Mesothelial cell of epicardium (in vitro differentiated cells): ENCODE data around the gene COL23A1. TPM values are rescaled to one million over a fixed set of nuclear protein-coding genes. Genes with fewer than 3 reads are reported as not detected.

Experiments
- DNase-seq, 2 experiments: peaks; one replicate each; pipeline ENCODE4 v3.0.0; 2021; ENCODE audit warnings: low spot score in 2 of 2; ENCODE audit not compliant: unreplicated experiment in 2 of 2
- H3K27ac Mint-ChIP-seq: 2 replicates; pipeline ENCODE4 v1.8.0; 2021; ENCODE audit warnings: mixed read lengths
- H3K27me3 Mint-ChIP-seq: 2 replicates; pipeline ENCODE4 v1.8.0; 2021; ENCODE audit warnings: low read depth, mixed read lengths
- H3K36me3 Mint-ChIP-seq: 2 replicates; pipeline ENCODE4 v1.8.0; 2021; ENCODE audit warnings: mixed read lengths
- H3K4me1 Mint-ChIP-seq: 2 replicates; pipeline ENCODE4 v1.8.0; 2021; ENCODE audit warnings: mixed read lengths
- H3K4me3 Mint-ChIP-seq: 2 replicates; pipeline ENCODE4 v1.8.0; 2021; ENCODE audit warnings: mild to moderate bottlenecking, moderate library complexity, mixed read lengths
- H3K9me3 Mint-ChIP-seq: 2 replicates; pipeline ENCODE4 v1.8.0; 2021; ENCODE audit warnings: mixed read lengths
- total RNA-seq: library from RNA; stranded (reverse); gene quantifications from 3 replicates; pipeline ENCODE4 v1.2.1, GENCODE V29; 2021
- TF ChIP-seq, protein P1 (sequence below): fragments of 200-600 bp; sonication (generic); IDR thresholded peaks from one replicate; pipeline ENCODE4 v1.5.0; 2021; ENCODE audit warnings: antibody characterized with exemption; ENCODE audit not compliant: unreplicated experiment

Gene COL23A1
- total RNA-seq, 1 donor from 2014 or later: 13.6 TPM

DNA sequence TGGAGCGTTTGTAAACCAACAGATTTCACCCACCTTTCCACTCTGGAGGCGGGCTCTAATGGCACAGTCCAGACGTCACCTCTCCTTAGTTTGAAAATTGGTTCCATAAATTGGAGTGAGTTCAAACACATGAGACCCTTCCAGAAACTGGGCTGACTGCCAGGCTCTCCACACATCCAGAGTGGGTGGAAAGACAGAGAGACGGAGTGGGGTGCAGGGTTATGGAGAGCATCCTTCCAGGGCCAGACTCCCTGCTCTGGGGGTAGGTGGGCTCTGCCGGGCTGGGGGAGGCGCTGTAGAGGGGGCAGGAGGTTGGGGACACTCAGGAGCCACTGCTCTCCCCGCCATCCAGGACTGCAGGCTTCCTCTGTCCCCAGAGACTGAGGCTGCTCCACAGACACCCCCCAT is 252.9 kb downstream of the COL23A1 start:
- H3K4me3 Mint-ChIP-seq: no peak overlapping the region
- H3K27me3 Mint-ChIP-seq: no peaks in the 10 kb centered on the region
- H3K4me1 Mint-ChIP-seq: peaks cover 51% of the 10 kb centered on the region
- H3K9me3 Mint-ChIP-seq: no peaks in the 10 kb centered on the region
- H3K27ac Mint-ChIP-seq: peak overlapping the region; percentile 85
- TF ChIP-seq, protein P1, sequence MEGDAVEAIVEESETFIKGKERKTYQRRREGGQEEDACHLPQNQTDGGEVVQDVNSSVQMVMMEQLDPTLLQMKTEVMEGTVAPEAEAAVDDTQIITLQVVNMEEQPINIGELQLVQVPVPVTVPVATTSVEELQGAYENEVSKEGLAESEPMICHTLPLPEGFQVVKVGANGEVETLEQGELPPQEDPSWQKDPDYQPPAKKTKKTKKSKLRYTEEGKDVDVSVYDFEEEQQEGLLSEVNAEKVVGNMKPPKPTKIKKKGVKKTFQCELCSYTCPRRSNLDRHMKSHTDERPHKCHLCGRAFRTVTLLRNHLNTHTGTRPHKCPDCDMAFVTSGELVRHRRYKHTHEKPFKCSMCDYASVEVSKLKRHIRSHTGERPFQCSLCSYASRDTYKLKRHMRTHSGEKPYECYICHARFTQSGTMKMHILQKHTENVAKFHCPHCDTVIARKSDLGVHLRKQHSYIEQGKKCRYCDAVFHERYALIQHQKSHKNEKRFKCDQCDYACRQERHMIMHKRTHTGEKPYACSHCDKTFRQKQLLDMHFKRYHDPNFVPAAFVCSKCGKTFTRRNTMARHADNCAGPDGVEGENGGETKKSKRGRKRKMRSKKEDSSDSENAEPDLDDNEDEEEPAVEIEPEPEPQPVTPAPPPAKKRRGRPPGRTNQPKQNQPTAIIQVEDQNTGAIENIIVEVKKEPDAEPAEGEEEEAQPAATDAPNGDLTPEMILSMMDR: no peak
- no peak for DNase-seq
- H3K36me3 Mint-ChIP-seq: no peaks in the 10 kb centered on the region

DNA sequence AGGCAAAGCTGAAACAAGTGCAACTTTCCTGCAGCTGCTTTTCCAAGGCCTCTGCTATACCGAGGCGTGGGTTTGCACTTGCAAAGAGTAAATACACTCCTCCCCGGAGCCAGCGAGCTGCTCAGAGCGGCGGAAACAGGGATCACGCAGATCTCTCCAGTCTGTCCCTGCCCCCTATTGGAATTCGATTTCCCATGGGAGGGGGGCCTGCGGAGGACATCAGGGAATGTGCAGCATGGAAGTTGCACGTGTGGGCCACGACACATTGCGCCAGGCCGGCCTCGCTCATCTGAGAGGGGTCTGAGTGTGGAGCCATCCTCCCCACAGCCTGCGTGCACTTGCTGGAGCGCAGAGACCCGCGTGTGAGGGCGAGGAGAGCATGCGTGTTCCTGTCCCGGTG is 253.3 kb downstream of the COL23A1 start:
- no peaks in the 10 kb centered on the region for H3K9me3 Mint-ChIP-seq
- H3K4me1 Mint-ChIP-seq: peaks cover 55% of the 10 kb centered on the region
- H3K27ac Mint-ChIP-seq: peak overlapping the region; percentile 85
- H3K4me3 Mint-ChIP-seq: no peak overlapping the region
- H3K27me3 Mint-ChIP-seq: no peaks in the 10 kb centered on the region
- TF ChIP-seq, protein P1: no peak
- no peak for DNase-seq
- no peaks in the 10 kb centered on the region for H3K36me3 Mint-ChIP-seq

DNA sequence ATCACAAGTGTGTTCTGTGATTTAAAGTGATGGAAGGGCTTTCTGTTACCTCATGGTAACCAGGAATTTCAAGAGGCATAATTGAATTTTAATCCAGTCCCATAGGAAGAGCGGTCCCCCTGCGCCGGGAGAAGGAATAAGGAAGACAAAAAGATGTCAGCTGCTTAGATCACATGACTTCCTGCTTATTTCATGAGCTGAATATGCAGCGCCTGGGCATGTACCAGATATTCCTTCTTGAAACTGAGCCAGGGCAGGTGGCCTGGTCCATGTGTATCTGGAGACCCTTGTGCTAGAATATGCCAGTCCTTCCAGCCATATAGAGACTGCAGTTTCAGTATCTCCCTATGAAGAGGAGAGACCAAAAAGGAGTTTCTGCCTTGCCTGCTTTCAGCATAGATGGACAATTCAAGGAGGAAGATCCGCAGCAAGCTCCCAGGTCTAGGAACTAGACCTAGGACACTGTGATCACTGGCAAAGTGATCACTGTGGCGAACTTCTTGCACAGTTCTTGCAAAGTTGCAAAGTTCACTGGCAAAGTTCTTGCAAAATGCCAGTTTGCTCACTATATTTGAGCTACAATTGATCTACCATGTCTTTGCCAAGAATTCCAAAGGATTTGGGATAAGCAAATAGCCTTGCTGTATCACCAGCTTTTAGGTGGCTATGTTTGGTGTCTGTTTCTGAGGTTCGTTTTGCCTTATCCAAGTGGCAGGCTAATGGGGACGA is 254.7 kb downstream of the COL23A1 start:
- TF ChIP-seq, protein P1: no peak
- Mint-ChIP-seq H3K4me3 (no peak overlapping the region), H3K36me3 (no peaks in the 10 kb centered on the region), H3K9me3 (no peaks in the 10 kb centered on the region), H3K27ac (no peak overlapping the region), H3K4me1 (peaks cover 69% of the 10 kb centered on the region), H3K27me3 (no peaks in the 10 kb centered on the region)
- DNase-seq: no peak

DNA sequence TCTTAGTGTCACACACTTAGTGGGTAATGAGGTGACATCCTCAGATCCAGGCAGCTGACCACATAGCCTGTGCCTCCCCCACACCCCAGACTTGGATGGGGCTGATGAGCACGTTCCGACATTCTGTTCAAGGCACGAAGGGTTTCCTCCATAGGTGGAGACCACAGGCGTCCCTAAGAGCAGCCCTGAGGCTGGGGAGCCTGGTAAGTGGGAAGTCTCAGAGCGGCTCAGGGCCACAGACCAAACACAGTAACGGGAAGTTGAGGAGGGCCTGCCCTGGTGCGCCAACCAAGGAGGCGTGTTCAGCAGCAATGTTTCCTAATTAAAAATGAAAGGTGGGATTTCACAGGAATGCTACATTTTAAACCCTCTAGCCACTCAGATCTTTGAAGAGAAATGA is 255.3 kb downstream of the COL23A1 start:
- peaks cover 67% of the 10 kb centered on the region for H3K4me1 Mint-ChIP-seq
- H3K27ac Mint-ChIP-seq: peak overlapping the region; percentile 53

DNA sequence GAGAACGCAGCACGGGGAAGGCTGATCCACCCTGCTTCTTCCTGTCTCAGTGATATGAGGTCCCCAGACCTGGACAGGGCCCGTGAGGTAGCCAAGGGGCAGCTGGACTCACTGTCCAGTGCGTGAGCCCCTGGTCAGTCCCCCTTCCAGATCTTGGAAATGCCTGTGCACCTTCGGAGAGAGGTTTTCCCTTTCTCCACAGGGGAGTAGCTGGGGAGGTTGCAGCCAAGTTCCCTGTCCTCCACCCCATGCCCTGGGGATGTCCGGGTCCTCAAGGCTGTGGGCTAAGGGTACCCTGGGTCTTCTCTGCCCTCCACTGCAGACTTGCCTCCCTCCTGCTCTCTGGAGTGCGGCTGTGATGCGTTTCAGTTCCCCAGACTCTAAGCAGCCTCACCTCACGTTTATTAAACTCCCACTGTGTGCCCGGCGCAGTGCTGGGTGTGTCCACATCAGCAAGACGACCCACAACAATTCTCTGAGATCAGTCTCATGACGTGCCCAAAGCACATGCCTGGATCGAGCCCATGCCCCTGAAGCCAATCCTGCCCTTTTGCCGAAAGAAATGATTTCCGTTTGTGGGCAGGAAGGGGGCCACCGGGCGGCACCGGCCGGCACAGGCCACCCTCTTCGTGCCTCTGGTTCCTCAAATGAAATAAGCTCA is 256.2 kb downstream of the COL23A1 start:
- DNase-seq: no peak
- Mint-ChIP-seq H3K27ac (no peak overlapping the region), H3K9me3 (no peaks in the 10 kb centered on the region), H3K27me3 (no peaks in the 10 kb centered on the region), H3K36me3 (no peaks in the 10 kb centered on the region), H3K4me1 (peaks cover 58% of the 10 kb centered on the region), H3K4me3 (no peak overlapping the region)
- TF ChIP-seq, protein P1: no peak

More for the DNA sequence above, 255.3 kb downstream of the COL23A1 start:
- Mint-ChIP-seq H3K36me3 (no peaks in the 10 kb centered on the region), H3K9me3 (no peaks in the 10 kb centered on the region), H3K27me3 (no peaks in the 10 kb centered on the region), H3K4me3 (no peak overlapping the region)
- no peak for DNase-seq
- TF ChIP-seq, protein P1: no peak
